Gastroesophageal sphincter (tissue), 3 donors: ENCODE measurements around the gene KCNIP3.

ENCODE experiments used
- CTCF ChIP-seq, 4 experiments: fragments of 200-600 bp in 2 of 4; fragments of 450-650 bp in 2 of 4; sonication (generic) in 1 of 4; IDR thresholded peaks; one replicate each; pipeline ENCODE4 v1.5.1; 2017 to 2019; ENCODE audit warnings: antibody characterized with exemption in 4 of 4, mild to moderate bottlenecking in 2 of 4, moderate library complexity in 2 of 4
- EP300 ChIP-seq: sonication (generic); formaldehyde crosslinking; IDR thresholded peaks from one replicate; pipeline ENCODE4 v1.6.1; 2017; ENCODE audit warnings: antibody characterized with exemption, mild to moderate bottlenecking
- POLR2A ChIP-seq, 2 donors: fragments of 450-650 bp; IDR thresholded peaks; one replicate each; pipeline ENCODE4 v1.6.1; 2017; ENCODE audit warnings: antibody characterized with exemption in 2 of 2, mild to moderate bottlenecking in 2 of 2, moderate library complexity in 1 of 2
- POLR2AphosphoS5 ChIP-seq: sonication (generic); formaldehyde crosslinking; IDR thresholded peaks from one replicate; pipeline ENCODE4 v1.6.1; 2017; ENCODE audit warnings: antibody characterized with exemption

GRCh38 chr2:95301186-95301585, 4.0 kb downstream of the KCNIP3 start:
- TF ChIP-seq POLR2A (IDR thresholded peaks at IDR 0.05) = no peak
- TF ChIP-seq CTCF (IDR thresholded peaks at IDR 0.05) = no peak
- no peak for TF ChIP-seq POLR2AphosphoS5
- no peak for TF ChIP-seq EP300
